ENCODE measurements around the gene AGO3. TPM values are rescaled to one million over a fixed set of nuclear protein-coding genes. Genes with fewer than 3 reads are reported as not detected.

Gene AGO3
- total RNA-seq, 4 donors from 2014 or later = 21.2 to 47.8 (median 36.0) TPM

DNA sequence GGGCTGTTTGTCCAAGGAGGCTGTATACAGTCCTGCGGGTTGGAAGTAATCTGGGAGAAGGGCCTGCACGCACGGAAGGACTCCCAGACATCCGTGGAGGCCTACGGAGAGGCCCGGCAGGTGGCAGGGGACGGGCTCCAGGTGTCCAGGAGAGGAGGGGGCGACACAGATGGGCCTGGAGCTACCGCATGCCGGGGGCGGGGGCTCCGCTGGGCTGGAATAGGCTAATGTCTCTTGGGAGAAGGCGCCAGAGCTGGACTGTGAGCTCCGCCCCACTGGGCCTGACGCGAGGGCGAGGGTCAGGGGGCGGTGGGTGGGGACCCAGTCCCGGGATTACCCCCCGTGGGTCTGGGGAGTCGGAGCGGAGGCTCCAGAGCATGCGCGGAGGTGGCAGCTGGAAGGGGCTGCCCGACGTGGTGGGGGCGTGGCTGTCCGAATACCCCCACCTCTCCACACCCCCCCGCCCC, 47.2 kb upstream of the AGO3 start:
- Histone ChIP-seq H3K36me3 (no peaks in the 10 kb centered on the region), H3K9me3 (no peaks in the 10 kb centered on the region), H3K27ac (peak overlapping the region; percentile 86 to 90), H3K4me1 (no peaks in the 10 kb centered on the region), H3K27me3 (no peaks in the 10 kb centered on the region), H3K4me3 (peak overlapping the region; percentile 75 to 93)
- intact Hi-C loops (cut with DNase I; ENCODE audit: low total_unique reads) = no loop called here
- no peak for TF ChIP-seq CTCF (IDR thresholded peaks at IDR 0.05)
- TF ChIP-seq POLR2A (IDR thresholded peaks at IDR 0.05) = no peak
- DNase-seq = peak; percentile 41 to 62

- Histone ChIP-seq H3K27ac (no peak overlapping the region), H3K4me3 (no peak overlapping the region), H3K27me3 (no peaks in the 10 kb centered on the region), H3K4me1 (no peaks in the 10 kb centered on the region), H3K36me3 (no peaks in the 10 kb centered on the region), H3K9me3 (no peaks in the 10 kb centered on the region)
- no peak for DNase-seq
- intact Hi-C loops (cut with DNase I; ENCODE audit: low total_unique reads) = no loop called here
- TF ChIP-seq POLR2A (IDR thresholded peaks at IDR 0.05) = no peak
- no peak for TF ChIP-seq CTCF (IDR thresholded peaks at IDR 0.05)
Observed at GRCh38 chr1:35884934-35885333, 46.0 kb upstream of the AGO3 start.

- no peaks in the 10 kb centered on the region for H3K9me3 ChIP-seq
- intact Hi-C loops (cut with DNase I; ENCODE audit: low total_unique reads) = no loop called here
Observed at GRCh38 chr1:35885961-35886558, 44.8 kb upstream of the AGO3 start.

GRCh38 chr1:35886577-35887431, 44.1 kb upstream of the AGO3 start:
- no peak for DNase-seq
- intact Hi-C loops (cut with DNase I; ENCODE audit: low total_unique reads) = no loop called here
- Histone ChIP-seq H3K4me3 (no peak overlapping the region), H3K27me3 (no peaks in the 10 kb centered on the region), H3K4me1 (no peaks in the 10 kb centered on the region), H3K36me3 (no peaks in the 10 kb centered on the region), H3K27ac (no peak overlapping the region), H3K9me3 (no peaks in the 10 kb centered on the region)
- TF ChIP-seq CTCF (IDR thresholded peaks at IDR 0.05) = no peak
- TF ChIP-seq POLR2A (IDR thresholded peaks at IDR 0.05) = no peak

More at GRCh38 chr1:35885961-35886558, 44.8 kb upstream of the AGO3 start:
- TF ChIP-seq CTCF (IDR thresholded peaks at IDR 0.05) (no peak), POLR2A (IDR thresholded peaks at IDR 0.05) (no peak)
- H3K4me1 ChIP-seq = no peaks in the 10 kb centered on the region
- no peak for DNase-seq
- H3K4me3 ChIP-seq = no peak overlapping the region
- no peak overlapping the region for H3K27ac ChIP-seq
- no peaks in the 10 kb centered on the region for H3K27me3 ChIP-seq
- no peaks in the 10 kb centered on the region for H3K36me3 ChIP-seq

- H3K27ac ChIP-seq = no peak overlapping the region
- H3K36me3 ChIP-seq = no peaks in the 10 kb centered on the region
- H3K4me1 ChIP-seq = no peaks in the 10 kb centered on the region
- no peaks in the 10 kb centered on the region for H3K27me3 ChIP-seq
- no peak for DNase-seq
- no peak overlapping the region for H3K4me3 ChIP-seq
- intact Hi-C loops (cut with DNase I; ENCODE audit: low total_unique reads) = no loop called here
- H3K9me3 ChIP-seq = no peaks in the 10 kb centered on the region
- TF ChIP-seq CTCF (IDR thresholded peaks at IDR 0.05) (no peak), POLR2A (IDR thresholded peaks at IDR 0.05) (no peak)
Observed at GRCh38 chr1:35887508-35887907, 43.4 kb upstream of the AGO3 start.

All from uterus (tissue), 4 donors.